SK-N-MC (cell line): ENCODE results near the gene TBC1D2B.

Source experiments
- EZH2 ChIP-seq: fragments of 200-600 bp; sonication (generic); IDR thresholded peaks from one replicate; pipeline ENCODE4 v1.6.1; 2017; ENCODE audit warnings: antibody characterized with exemption
- POLR2AphosphoS5 ChIP-seq: IDR thresholded peaks from 2 replicates; pipeline ENCODE4 v1.6.1; 2012; ENCODE audit warnings: mild to moderate bottlenecking, low read depth, low read length, borderline replicate concordance

GRCh38 chr15:78000091-78000926 lies 77.2 kb downstream of the TBC1D2B start:
- TF ChIP-seq EZH2, result no peak
- TF ChIP-seq POLR2AphosphoS5, result no peak
